ENCODE data around the gene SLX9. TPM values are rescaled to one million over a fixed set of nuclear protein-coding genes. Genes with fewer than 3 reads are reported as not detected.
"Not testable (repeated sequence)": the region's sequence is repeated elsewhere in the genome, so short reads cannot be mapped to it uniquely, and the experiment has no call there.

The SLX9 gene
- polyA plus RNA-seq, 1 donor from 2014 or later: 15.4 TPM

- no peaks in the 10 kb centered on the region for H3K9me3 ChIP-seq (ENCODE audit: low read length)
- no peaks in the 10 kb centered on the region for H3K79me2 ChIP-seq (replicated peaks; ENCODE audit: insufficient read depth, low read length)
- no peak overlapping the region for H3K4me3 ChIP-seq (ENCODE audit: low read length)
- H3K27ac ChIP-seq (ENCODE audit: low read length): no peak overlapping the region
- TF ChIP-seq RAD21 (conservative IDR thresholded peaks at IDR 0.05): no peak
- H3K9ac ChIP-seq (ENCODE audit: low read length): no peak overlapping the region
- no peaks in the 10 kb centered on the region for H3F3A ChIP-seq (ENCODE audit: insufficient read depth, low read length, poor library complexity, severe bottlenecking)
- peaks cover 11% of the 10 kb centered on the region for H3K27me3 ChIP-seq (ENCODE audit: insufficient read depth, low read depth, low read length)
- no peak overlapping the region for H2AFZ ChIP-seq (ENCODE audit: low read depth, low read length)
- no peaks in the 10 kb centered on the region for H3K9me2 ChIP-seq (ENCODE audit: insufficient read depth, low read length)
- no peak overlapping the region for H3K4me2 ChIP-seq (ENCODE audit: low read length)
- H3K36me3 ChIP-seq (ENCODE audit: insufficient read depth, low read length): no peaks in the 10 kb centered on the region
- no peaks in the 10 kb centered on the region for H4K20me1 ChIP-seq (ENCODE audit: insufficient read depth)
Observed at GRCh38 chr21:45022348-45022675, 82.5 kb downstream of the SLX9 start.

GRCh38 chr21:45022736-45023135 lies 82.9 kb downstream of the SLX9 start:
- no peak overlapping the region for H3K4me3 ChIP-seq (ENCODE audit: low read length)
- H4K20me1 ChIP-seq (ENCODE audit: insufficient read depth): no peaks in the 10 kb centered on the region
- H2AFZ ChIP-seq (ENCODE audit: low read depth, low read length): no peak overlapping the region
- H3K9me2 ChIP-seq (ENCODE audit: insufficient read depth, low read length): no peaks in the 10 kb centered on the region
- H3F3A ChIP-seq (ENCODE audit: insufficient read depth, low read length, poor library complexity, severe bottlenecking): no peaks in the 10 kb centered on the region
- peaks cover 7% of the 10 kb centered on the region for H3K27me3 ChIP-seq (ENCODE audit: insufficient read depth, low read depth, low read length)
- no peak overlapping the region for H3K27ac ChIP-seq (ENCODE audit: low read length)
- no peaks in the 10 kb centered on the region for H3K36me3 ChIP-seq (ENCODE audit: insufficient read depth, low read length)
- H3K9me3 ChIP-seq (ENCODE audit: low read length): no peaks in the 10 kb centered on the region
- no peaks in the 10 kb centered on the region for H3K79me2 ChIP-seq (replicated peaks; ENCODE audit: insufficient read depth, low read length)
- TF ChIP-seq CTCF (IDR thresholded peaks at IDR 0.05; ENCODE audit: poor library complexity, severe bottlenecking) (no peak), POLR2AphosphoS5 (IDR thresholded peaks at IDR 0.05) (no peak), TAF1 (IDR thresholded peaks at IDR 0.05; ENCODE audit: low read depth) (no peak), MXI1 (conservative IDR thresholded peaks at IDR 0.05; ENCODE audit: poor library complexity, severe bottlenecking) (no peak), SMC3 (conservative IDR thresholded peaks at IDR 0.05; ENCODE audit: poor library complexity) (no peak), EP300 (conservative IDR thresholded peaks at IDR 0.05; ENCODE audit: poor library complexity, severe bottlenecking) (no peak), REST (IDR thresholded peaks at IDR 0.05; ENCODE audit: borderline replicate concordance) (no peak), EZH2 (IDR thresholded peaks at IDR 0.05; ENCODE audit: borderline replicate concordance, insufficient read depth, low read length, poor library complexity, severe bottlenecking) (no peak), RAD21 (conservative IDR thresholded peaks at IDR 0.05) (no peak)
- no peak overlapping the region for H3K4me2 ChIP-seq (ENCODE audit: low read length)
- H3K9ac ChIP-seq (ENCODE audit: low read length): no peak overlapping the region

- H3K27me3 ChIP-seq (ENCODE audit: insufficient read depth, low read depth, low read length); H3K79me2 ChIP-seq (replicated peaks; ENCODE audit: insufficient read depth, low read length); H3K4me3 ChIP-seq (ENCODE audit: low read length); H4K20me1 ChIP-seq (ENCODE audit: insufficient read depth); H3K9me3 ChIP-seq (ENCODE audit: low read length); H3F3A ChIP-seq (ENCODE audit: insufficient read depth, low read length, poor library complexity, severe bottlenecking); H3K4me2 ChIP-seq (ENCODE audit: low read length); H3K27ac ChIP-seq (ENCODE audit: low read length); H3K9ac ChIP-seq (ENCODE audit: low read length); H2AFZ ChIP-seq (ENCODE audit: low read depth, low read length); H3K36me3 ChIP-seq (ENCODE audit: insufficient read depth, low read length); H3K9me2 ChIP-seq (ENCODE audit: insufficient read depth, low read length): not testable (repeated sequence)
Observed at GRCh38 chr21:45024516-45024915, 84.7 kb downstream of the SLX9 start.
